Measurements from ENCODE around the gene RALGAPA2. TPM values are rescaled to one million over a fixed set of nuclear protein-coding genes. Genes with fewer than 3 reads are reported as not detected.

Gene RALGAPA2
- total and polyA plus RNA-seq, 2 of the 13 experiments (the other 11 are each of a cell fraction or from before 2014, with no cell fraction given): 13.8 to 17.7 TPM

DNA sequence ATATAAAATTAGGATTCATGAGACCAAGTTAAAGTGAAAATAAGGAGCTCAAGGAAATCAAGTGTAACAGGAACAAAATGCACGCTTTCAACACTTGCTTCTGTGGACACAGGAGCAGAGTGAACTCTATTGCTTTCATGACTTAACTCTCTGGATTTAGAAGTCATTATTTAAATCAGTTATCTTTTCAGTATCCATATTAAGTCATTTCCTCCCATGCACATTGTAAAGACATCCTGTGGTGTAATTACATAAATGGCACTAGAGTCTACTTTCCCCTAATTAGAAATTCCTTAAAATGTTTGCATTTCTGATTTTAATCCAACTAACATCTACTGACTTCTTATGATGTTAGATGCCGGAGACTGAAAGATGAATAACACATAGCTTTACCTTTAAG, 256.5 kb downstream of the RALGAPA2 start (continued):
- TF ChIP-seq, protein P1, sequence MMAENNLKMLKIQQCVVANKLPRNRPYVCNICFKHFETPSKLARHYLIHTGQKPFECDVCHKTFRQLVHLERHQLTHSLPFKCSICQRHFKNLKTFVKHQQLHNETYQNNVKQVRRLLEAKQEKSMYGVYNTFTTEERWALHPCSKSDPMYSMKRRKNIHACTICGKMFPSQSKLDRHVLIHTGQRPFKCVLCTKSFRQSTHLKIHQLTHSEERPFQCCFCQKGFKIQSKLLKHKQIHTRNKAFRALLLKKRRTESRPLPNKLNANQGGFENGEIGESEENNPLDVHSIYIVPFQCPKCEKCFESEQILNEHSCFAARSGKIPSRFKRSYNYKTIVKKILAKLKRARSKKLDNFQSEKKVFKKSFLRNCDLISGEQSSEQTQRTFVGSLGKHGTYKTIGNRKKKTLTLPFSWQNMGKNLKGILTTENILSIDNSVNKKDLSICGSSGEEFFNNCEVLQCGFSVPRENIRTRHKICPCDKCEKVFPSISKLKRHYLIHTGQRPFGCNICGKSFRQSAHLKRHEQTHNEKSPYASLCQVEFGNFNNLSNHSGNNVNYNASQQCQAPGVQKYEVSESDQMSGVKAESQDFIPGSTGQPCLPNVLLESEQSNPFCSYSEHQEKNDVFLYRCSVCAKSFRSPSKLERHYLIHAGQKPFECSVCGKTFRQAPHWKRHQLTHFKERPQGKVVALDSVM (CRISPR knock-in tag; IDR thresholded peaks at IDR 0.05): no peak
- TF ChIP-seq NCOA2 (CRISPR knock-in tag; IDR thresholded peaks at IDR 0.05) (no peak), ELF3 (CRISPR knock-in tag; IDR thresholded peaks at IDR 0.05) (no peak), ZNF292 (CRISPR knock-in tag; IDR thresholded peaks at IDR 0.05; ENCODE audit: borderline replicate concordance, low read depth) (no peak), PHB2 (IDR thresholded peaks at IDR 0.05; ENCODE audit: partially characterized antibody) (no peak), SMARCC2 (IDR thresholded peaks at IDR 0.05) (no peak), PPARG (CRISPR knock-in tag; conservative IDR thresholded peaks at IDR 0.05) (no peak), SOX5 (CRISPR knock-in tag; IDR thresholded peaks at IDR 0.05; ENCODE audit: borderline replicate concordance) (no peak)
- TF ChIP-seq, protein P2, sequence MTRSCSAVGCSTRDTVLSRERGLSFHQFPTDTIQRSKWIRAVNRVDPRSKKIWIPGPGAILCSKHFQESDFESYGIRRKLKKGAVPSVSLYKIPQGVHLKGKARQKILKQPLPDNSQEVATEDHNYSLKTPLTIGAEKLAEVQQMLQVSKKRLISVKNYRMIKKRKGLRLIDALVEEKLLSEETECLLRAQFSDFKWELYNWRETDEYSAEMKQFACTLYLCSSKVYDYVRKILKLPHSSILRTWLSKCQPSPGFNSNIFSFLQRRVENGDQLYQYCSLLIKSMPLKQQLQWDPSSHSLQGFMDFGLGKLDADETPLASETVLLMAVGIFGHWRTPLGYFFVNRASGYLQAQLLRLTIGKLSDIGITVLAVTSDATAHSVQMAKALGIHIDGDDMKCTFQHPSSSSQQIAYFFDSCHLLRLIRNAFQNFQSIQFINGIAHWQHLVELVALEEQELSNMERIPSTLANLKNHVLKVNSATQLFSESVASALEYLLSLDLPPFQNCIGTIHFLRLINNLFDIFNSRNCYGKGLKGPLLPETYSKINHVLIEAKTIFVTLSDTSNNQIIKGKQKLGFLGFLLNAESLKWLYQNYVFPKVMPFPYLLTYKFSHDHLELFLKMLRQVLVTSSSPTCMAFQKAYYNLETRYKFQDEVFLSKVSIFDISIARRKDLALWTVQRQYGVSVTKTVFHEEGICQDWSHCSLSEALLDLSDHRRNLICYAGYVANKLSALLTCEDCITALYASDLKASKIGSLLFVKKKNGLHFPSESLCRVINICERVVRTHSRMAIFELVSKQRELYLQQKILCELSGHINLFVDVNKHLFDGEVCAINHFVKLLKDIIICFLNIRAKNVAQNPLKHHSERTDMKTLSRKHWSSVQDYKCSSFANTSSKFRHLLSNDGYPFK (CRISPR knock-in tag; IDR thresholded peaks at IDR 0.05; ENCODE audit: borderline replicate concordance): no peak
- TF ChIP-seq, protein P3, sequence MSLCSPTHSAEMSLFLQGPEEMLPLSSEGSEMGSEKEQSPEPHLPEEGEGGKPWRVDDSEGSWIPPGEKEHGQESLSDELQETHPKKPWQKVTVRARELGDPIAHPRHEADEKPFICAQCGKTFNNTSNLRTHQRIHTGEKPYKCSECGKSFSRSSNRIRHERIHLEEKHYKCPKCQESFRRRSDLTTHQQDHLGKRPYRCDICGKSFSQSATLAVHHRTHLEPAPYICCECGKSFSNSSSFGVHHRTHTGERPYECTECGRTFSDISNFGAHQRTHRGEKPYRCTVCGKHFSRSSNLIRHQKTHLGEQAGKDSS (CRISPR knock-in tag; IDR thresholded peaks at IDR 0.05; ENCODE audit: borderline replicate concordance, low read depth): no peak

Data from HepG2 (cell line).